GM10847 (cell line): ENCODE data around the gene TERT.

ENCODE experiments used
- POLR2A ChIP-seq: IDR thresholded peaks from 2 replicates; pipeline ENCODE4 v1.6.1; 2011; ENCODE audit not compliant: insufficient read length; ENCODE audit errors: extremely low read depth

Gene TERT

DNA sequence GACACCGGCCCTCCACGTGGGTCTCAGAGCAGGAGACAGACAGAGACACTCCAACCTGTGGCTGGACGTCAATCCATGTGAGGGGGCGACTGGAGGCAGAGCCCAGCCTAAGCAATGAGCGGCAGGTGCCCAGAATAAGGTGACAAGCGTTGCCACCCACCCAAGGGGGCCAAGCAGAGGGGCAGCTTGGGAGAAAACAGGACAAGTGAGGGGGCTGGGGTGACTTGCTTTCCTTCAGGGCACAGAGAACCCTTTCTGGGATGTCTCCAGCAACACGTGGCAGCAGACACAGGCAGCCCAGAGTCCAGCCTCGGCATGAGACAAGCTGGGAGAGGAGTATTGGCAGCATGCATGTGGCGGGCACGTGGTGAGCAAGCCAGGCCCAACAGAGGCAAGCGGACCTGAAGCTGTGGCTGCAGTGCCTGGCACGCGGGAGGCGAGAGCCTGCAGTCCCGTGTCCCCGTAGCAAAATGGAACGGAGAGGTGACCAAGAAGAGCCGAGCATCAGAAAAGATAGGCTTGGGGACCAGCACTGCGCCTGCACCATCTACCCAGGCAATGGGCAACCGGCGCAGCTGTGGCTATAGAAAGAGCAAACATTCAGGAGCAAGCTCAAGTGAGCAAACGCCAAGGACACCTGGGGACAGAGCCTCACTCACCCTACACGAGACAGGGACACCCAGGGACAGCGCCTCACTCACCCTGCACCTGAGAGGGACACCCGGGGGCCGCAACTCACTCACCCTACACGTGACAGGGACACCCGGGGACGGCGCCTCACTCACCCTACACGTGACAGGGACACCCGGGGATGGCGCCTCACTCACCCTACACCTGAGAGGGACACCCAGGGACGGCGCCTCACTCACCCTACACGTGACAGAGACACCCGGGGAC lies 6.2 kb downstream of the TERT start:
- no peak for TF ChIP-seq POLR2A

DNA sequence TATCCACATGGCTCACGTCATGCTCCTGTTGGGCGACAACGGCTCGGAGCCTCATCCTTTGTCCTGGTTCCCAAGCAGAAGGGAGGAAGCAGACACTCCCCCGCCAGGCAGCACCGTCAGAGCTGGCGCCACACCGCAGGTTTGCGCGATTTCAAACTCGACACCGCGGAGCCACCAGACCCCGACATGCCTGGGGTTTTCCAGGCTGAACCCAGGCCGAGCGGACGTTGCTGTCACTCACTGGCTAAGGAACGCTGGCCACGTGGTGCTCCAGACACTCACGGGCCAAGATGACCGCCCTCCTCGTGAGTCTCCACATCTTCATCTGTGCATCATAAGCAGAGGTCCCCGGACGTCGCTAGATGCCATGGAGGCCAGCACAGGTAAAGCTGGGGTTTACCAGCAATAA lies 9.0 kb downstream of the TERT start:
- no peak for TF ChIP-seq POLR2A

DNA sequence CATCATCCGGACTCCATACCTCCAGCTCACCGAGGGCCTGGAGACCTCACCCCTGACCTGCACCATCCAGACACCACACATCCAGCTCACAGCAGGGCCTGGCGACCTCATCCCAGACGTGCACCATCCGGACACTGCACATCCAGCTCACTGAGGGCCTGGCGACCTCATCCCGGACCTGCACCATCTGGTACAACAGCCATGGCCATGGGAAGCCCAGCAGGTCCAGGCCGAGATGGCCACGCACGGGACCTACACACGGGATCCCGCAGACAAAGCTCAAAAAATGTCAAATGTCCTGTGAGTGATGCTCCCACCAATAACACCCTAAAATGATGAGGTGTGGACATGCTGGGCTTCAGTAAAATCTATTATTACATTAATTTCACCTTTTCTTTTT lies 9.7 kb downstream of the TERT start:
- TF ChIP-seq POLR2A, result no peak

DNA sequence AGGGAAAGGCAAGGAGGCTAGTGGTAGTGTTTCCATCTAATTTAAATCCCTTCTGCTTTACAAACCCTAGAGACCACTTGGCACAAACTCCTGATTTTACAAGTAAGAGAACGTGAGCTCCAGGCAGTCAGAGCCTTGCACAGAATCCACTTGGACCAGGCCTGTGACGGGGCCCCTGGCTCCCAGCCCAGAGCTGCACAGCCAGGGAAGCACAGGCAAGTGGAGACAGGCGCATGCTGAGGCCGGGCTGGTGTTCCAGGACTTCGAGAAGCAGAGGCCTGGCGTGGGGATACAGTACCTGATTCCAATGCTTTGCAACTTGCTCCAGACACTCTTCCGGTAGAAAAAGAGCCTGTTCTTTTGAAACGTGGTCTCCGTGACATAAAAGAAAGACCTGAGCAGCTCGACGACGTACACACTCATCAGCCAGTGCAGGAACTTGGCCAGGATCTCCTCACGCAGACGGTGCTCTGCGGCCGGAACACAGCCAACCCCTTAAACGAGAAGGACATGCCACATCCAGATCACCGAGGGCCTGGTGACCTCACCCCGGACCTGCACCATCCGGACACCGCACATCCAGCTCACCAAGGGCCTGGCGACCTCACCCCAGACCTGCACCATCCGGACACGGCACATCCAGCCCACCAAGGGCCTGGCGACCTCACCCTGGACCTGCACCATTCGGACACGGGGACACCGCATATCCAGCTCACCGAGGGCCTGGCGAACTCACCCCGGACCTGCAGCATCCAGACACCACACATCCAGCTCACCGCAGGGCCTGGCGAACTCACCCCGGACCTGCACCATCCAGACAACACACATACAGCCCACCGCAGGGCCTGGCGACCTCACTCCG lies 12.5 kb downstream of the TERT start:
- TF ChIP-seq POLR2A, result no peak

DNA sequence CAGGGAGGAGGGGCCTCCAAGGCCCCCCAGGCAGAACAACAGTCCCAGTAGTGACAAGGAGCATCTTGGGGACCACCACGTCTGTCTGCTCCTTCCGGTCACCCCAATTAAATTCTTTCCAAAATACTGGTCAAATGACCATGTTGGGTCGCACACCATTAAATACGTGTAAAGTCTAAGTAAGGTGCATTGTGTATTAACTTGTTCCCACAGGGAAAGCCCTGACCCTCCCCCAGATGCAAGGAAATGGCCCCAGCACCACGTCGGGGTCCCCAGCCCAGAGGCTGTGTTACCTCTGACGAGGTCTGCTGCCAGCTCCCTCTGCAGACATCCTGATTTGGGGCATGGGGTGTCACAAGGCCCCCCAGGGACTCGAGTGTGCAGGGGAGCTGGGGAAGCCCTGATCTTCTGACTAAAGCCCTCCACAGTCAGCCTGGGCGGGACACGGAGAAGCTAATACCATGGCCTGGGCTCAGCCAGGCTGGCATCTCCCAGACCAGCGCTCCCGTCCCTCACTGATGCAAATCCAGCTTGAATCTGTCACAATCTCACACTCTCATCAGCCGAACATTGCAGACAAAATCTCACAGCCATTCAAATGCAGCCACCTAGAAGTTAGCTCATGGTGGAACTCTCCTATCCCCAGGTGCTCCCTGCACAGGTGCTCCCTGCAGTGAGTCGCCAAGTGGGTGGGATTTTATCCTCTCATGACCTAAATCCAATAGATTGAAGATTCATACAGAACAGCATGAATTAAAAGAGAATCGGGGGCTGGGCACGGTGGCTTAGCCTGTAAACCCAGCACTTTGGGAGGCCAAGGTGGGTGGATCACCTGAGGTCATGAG lies 13.6 kb downstream of the TERT start:
- no peak for TF ChIP-seq POLR2A

- TF ChIP-seq POLR2A, result no peak
These were observed 14.5 kb downstream of the TERT start for GRCh38 chr5:1280177-1281037.

DNA sequence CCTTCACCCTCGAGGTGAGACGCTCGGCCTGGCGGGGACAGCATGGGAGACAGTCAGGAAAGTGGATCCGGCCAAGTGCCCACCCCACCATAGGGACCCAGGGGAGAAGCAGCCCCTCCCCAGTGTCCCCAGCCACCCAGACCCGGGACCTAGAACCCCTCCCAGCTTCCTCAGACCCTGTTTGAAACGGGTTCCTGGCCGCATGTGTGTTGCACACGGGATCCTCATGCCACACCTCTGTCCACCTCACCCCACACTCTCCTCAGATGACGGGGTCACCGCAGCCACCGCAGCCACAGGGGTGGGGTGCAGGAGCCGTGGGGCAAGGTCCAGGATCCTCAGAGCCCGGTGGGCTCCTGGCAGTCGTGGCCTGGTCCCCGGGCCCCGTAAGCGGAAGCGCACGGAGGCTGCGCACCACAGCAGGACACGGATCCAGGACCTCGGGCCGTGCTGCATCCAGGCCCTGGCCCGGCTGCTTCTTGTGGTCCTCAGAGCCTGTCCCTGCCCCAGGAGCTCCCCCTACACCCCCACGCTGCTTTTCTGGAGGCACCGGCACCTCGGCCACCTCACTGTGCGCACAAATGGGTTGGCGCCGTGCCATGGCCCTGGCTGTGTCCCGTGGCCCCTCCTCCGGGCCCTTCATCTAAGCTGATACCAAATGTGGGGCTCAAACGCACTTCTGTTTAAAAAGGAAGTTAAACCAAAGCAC lies 15.3 kb downstream of the TERT start:
- TF ChIP-seq POLR2A, result no peak

GRCh38 chr5:1278656-1279442 lies 16.0 kb downstream of the TERT start:
- no peak for TF ChIP-seq POLR2A

- TF ChIP-seq POLR2A, result no peak
These were observed 16.7 kb downstream of the TERT start for GRCh38 chr5:1278216-1278615.

- no peak for TF ChIP-seq POLR2A
These were observed 17.1 kb downstream of the TERT start for GRCh38 chr5:1277781-1278180.

DNA sequence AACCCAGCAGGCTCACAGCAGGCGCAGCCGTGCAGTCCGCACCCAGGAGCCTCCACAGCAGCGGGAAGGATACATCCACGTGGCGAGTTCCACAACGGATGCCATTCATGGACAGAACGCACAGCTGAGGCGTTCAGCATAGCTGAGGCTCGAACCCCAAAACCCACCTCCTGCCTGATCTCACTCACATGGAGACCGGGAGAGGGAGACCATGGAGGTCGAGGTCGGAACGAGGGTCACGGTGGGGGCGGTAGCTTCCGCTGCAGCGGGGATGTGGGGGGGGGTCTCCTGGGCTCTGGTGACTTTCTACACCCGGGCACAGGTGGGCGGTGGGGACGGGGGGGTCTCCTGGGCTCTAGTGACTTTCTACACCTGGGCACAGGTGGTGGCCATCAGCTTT lies 17.5 kb downstream of the TERT start:
- no peak for TF ChIP-seq POLR2A

DNA sequence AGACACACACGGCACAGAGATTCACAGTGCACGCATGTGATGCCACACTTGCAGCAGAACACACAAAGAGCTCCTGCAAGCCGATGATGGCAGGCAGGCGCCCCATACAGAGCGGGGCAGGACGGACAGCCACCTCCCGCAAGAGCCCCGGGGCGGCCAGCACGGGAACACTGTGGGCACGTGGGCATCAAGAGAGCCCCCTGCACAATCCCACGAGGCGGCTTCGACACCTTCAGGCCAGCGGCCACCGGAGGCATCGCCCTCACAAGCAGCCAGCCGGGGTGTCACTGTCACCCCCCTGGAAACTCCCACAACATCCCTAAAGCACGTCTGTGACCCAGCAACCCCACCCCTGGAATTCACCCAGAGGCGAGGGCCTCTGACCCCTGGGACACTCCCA lies 17.9 kb downstream of the TERT start:
- TF ChIP-seq POLR2A, result no peak

GRCh38 chr5:1274471-1274870 lies 20.4 kb downstream of the TERT start:
- TF ChIP-seq POLR2A, result no peak
